Measurements from ENCODE around the gene TWIST2. TPM values are rescaled to one million over a fixed set of nuclear protein-coding genes. Genes with fewer than 3 reads are reported as not detected.

TWIST2 gene
- total RNA-seq, 2 experiments from 2014 or later: not detected

GRCh38 chr2:238820197-238820596 is 27.7 kb upstream of the TWIST2 start:
- POLR2A ChIA-PET: no interaction called here
- no peaks in the 10 kb centered on the region for H3K4me1 Mint-ChIP-seq
- ATAC-seq (ENCODE audit: low read depth): no peak
- no peak overlapping the region for H3K4me3 Mint-ChIP-seq
- H3K27me3 Mint-ChIP-seq: peaks cover 17% of the 10 kb centered on the region
- H3K9me3 Mint-ChIP-seq: no peaks in the 10 kb centered on the region
- H3K36me3 Mint-ChIP-seq: no peaks in the 10 kb centered on the region
- no peak overlapping the region for H3K27ac Mint-ChIP-seq
- DNase-seq: no peak

DNA sequence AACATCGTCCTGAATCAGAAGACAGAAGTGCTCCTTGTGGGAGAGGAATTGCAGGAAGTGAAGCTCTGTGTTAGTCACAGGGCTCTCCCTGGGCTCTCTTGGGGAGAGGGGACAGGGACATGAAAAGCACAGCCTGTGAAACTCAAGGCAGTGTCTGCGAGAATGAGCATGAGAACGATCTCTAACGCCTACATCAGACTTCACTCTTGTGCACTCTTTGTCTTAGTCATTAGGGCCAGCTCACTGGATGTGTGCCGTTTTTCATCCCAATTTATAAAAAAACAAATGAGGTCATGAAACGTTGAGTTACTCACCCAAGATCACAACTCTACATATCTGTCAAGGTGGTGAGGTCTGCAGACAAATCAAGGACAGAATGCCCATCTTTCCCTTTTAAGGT is 27.0 kb upstream of the TWIST2 start:
- DNase-seq (no peak), ATAC-seq (ENCODE audit: low read depth) (no peak)
- Mint-ChIP-seq H3K27me3 (peaks cover 19% of the 10 kb centered on the region), H3K4me1 (no peaks in the 10 kb centered on the region), H3K9me3 (no peaks in the 10 kb centered on the region), H3K4me3 (no peak overlapping the region), H3K36me3 (no peaks in the 10 kb centered on the region), H3K27ac (no peak overlapping the region)
- POLR2A ChIA-PET: no interaction called here

GRCh38 chr2:238821391-238821790 is 26.5 kb upstream of the TWIST2 start:
- ATAC-seq (ENCODE audit: low read depth) (no peak), DNase-seq (no peak)
- H3K4me1 Mint-ChIP-seq: no peaks in the 10 kb centered on the region
- H3K27me3 Mint-ChIP-seq: peaks cover 21% of the 10 kb centered on the region
- H3K27ac Mint-ChIP-seq: no peak overlapping the region
- no peak overlapping the region for H3K4me3 Mint-ChIP-seq
- POLR2A ChIA-PET: no interaction called here
- H3K36me3 Mint-ChIP-seq: no peaks in the 10 kb centered on the region
- no peaks in the 10 kb centered on the region for H3K9me3 Mint-ChIP-seq

GRCh38 chr2:238821944-238822670 is 25.8 kb upstream of the TWIST2 start:
- DNase-seq: no peak
- ATAC-seq (ENCODE audit: low read depth): no peak
- Mint-ChIP-seq H3K36me3 (no peaks in the 10 kb centered on the region), H3K27ac (no peak overlapping the region), H3K9me3 (no peaks in the 10 kb centered on the region), H3K4me1 (no peaks in the 10 kb centered on the region), H3K4me3 (no peak overlapping the region), H3K27me3 (peaks cover 25% of the 10 kb centered on the region)
- POLR2A ChIA-PET: no interaction called here

DNA sequence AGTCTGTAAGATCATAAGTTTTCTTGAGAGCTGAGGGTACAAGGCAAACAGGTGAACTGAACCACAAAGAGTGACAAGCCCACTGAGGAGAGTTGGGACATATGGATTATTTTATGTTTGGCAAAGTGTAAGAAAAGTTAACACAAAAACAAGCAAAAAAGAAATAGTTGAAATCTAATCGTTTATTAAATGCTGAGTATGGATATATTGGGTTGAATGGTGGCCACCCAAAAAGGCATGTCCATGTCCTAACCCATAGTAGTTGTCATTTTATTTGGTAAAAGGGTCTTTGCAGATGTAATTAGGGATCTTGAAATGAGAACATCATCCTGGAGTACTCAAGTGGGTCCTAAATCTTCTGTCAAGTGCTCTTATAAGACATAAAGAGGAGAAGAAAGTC is 24.9 kb upstream of the TWIST2 start:
- H3K4me1 Mint-ChIP-seq: no peaks in the 10 kb centered on the region
- DNase-seq (no peak), ATAC-seq (ENCODE audit: low read depth) (no peak)
- POLR2A ChIA-PET: no interaction called here
- H3K9me3 Mint-ChIP-seq: no peaks in the 10 kb centered on the region
- H3K27ac Mint-ChIP-seq: no peak overlapping the region
- H3K4me3 Mint-ChIP-seq: no peak overlapping the region
- no peaks in the 10 kb centered on the region for H3K36me3 Mint-ChIP-seq
- peaks cover 27% of the 10 kb centered on the region for H3K27me3 Mint-ChIP-seq

GRCh38 chr2:238831177-238831576 is 16.7 kb upstream of the TWIST2 start:
- Mint-ChIP-seq H3K27ac (no peak overlapping the region), H3K4me3 (no peak overlapping the region), H3K4me1 (peaks cover 1% of the 10 kb centered on the region), H3K36me3 (no peaks in the 10 kb centered on the region), H3K9me3 (no peaks in the 10 kb centered on the region), H3K27me3 (peaks cover 57% of the 10 kb centered on the region)
- no peak for ATAC-seq (ENCODE audit: low read depth)
- POLR2A ChIA-PET: no interaction called here
- DNase-seq: no peak

GRCh38 chr2:238834982-238835381 is 12.9 kb upstream of the TWIST2 start:
- Mint-ChIP-seq H3K9me3 (no peaks in the 10 kb centered on the region), H3K27ac (no peak overlapping the region), H3K4me1 (peaks cover 1% of the 10 kb centered on the region), H3K27me3 (peaks cover 43% of the 10 kb centered on the region), H3K4me3 (no peak overlapping the region), H3K36me3 (no peaks in the 10 kb centered on the region)
- DNase-seq (no peak), ATAC-seq (ENCODE audit: low read depth) (no peak)
- POLR2A ChIA-PET: no interaction called here

- H3K4me1 Mint-ChIP-seq: peaks cover 1% of the 10 kb centered on the region
- H3K36me3 Mint-ChIP-seq: no peaks in the 10 kb centered on the region
- POLR2A ChIA-PET: no interaction called here
- ATAC-seq (ENCODE audit: low read depth): no peak
- H3K9me3 Mint-ChIP-seq: no peaks in the 10 kb centered on the region
- peaks cover 35% of the 10 kb centered on the region for H3K27me3 Mint-ChIP-seq
- H3K4me3 Mint-ChIP-seq: no peak overlapping the region
- no peak overlapping the region for H3K27ac Mint-ChIP-seq
- DNase-seq: no peak
These were observed 12.1 kb upstream of the TWIST2 start for GRCh38 chr2:238835726-238836301.

DNA sequence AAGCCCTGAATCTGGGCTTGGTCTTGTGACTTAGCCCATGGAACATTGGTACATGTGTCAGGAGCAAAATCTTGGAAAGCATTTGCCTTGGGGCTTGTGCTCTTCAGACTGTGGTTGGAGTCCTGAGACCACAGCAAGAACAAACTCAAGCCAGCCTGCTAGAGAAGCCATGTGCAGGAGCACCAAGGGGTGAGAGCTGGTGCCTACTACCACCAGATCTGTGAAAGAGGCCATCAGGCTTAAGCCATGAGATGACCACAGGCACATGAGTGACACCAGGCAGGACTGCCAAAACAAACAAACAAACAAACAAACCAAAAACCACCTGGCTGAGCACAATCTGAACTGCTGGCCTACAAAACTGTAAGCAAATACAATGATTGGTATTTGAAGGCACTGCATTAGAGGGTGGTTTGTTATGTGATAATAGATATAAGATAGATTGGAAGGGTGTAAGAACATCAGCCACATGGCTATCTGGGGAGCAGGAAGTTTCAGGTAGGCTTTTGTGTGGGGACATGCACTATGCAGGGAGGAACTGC is 9.0 kb upstream of the TWIST2 start:
- H3K36me3 Mint-ChIP-seq: no peaks in the 10 kb centered on the region
- H3K27ac Mint-ChIP-seq: no peak overlapping the region
- POLR2A ChIA-PET: no interaction called here
- ATAC-seq (ENCODE audit: low read depth): no peak
- H3K4me3 Mint-ChIP-seq: no peak overlapping the region
- no peaks in the 10 kb centered on the region for H3K9me3 Mint-ChIP-seq
- DNase-seq: no peak
- H3K4me1 Mint-ChIP-seq: no peaks in the 10 kb centered on the region
- peaks cover 24% of the 10 kb centered on the region for H3K27me3 Mint-ChIP-seq

DNA sequence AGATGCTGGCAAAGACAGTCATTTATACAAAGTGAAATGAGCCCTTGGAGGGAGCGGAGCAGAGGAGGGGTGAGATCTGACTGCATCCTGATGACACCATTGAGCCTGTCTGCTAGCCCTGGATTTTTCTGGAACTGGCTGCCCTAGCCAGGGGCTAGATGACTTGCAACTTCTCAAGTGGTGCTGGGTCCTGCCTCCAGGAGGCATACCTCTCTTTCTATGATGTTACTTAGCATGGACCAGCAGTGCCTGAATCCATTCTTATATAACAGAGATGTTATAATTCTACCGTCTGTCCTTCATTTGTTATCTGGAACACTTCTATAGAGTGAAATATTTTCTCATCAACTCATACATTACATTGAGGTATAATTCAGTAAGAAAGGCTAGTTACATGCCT is 8.5 kb upstream of the TWIST2 start:
- Mint-ChIP-seq H3K27ac (no peak overlapping the region), H3K9me3 (no peaks in the 10 kb centered on the region), H3K36me3 (no peaks in the 10 kb centered on the region), H3K27me3 (peaks cover 25% of the 10 kb centered on the region), H3K4me1 (no peaks in the 10 kb centered on the region), H3K4me3 (no peak overlapping the region)
- POLR2A ChIA-PET: no interaction called here
- ATAC-seq (ENCODE audit: low read depth) (no peak), DNase-seq (no peak)

- POLR2A ChIA-PET: no interaction called here
- H3K4me1 Mint-ChIP-seq: no peaks in the 10 kb centered on the region
- H3K36me3 Mint-ChIP-seq: no peaks in the 10 kb centered on the region
- no peaks in the 10 kb centered on the region for H3K9me3 Mint-ChIP-seq
- no peak overlapping the region for H3K27ac Mint-ChIP-seq
- no peak for ATAC-seq (ENCODE audit: low read depth)
- no peak for DNase-seq
- peaks cover 41% of the 10 kb centered on the region for H3K27me3 Mint-ChIP-seq
- H3K4me3 Mint-ChIP-seq: no peak overlapping the region
These were observed 6.2 kb upstream of the TWIST2 start for GRCh38 chr2:238841542-238842164.

DNA sequence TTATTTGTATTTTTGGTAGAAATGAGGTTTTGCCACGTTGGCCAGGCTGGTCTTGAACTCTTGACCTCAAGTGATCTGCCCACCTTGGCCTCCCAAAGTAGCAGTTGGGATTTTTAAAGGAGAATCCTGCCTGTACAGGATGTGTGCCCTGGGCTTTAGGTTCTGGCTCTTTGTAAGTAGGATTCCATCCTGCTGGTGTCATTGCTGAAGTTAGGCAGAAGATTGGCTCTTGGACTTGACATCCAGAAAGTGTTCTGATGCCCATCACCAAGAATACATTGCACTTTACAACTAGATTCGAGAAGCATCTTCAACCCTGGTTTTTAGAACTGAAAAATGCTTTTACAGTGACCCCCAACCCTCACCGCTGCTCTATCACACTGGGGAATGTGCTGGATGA is 4.4 kb upstream of the TWIST2 start:
- Mint-ChIP-seq H3K27me3 (peaks cover 45% of the 10 kb centered on the region), H3K4me1 (no peaks in the 10 kb centered on the region), H3K36me3 (no peaks in the 10 kb centered on the region), H3K4me3 (no peak overlapping the region), H3K9me3 (no peaks in the 10 kb centered on the region), H3K27ac (no peak overlapping the region)
- DNase-seq: no peak
- POLR2A ChIA-PET: no interaction called here
- ATAC-seq (ENCODE audit: low read depth): no peak

- Mint-ChIP-seq H3K4me1 (no peaks in the 10 kb centered on the region), H3K27me3 (peaks cover 50% of the 10 kb centered on the region), H3K27ac (no peak overlapping the region), H3K9me3 (no peaks in the 10 kb centered on the region), H3K36me3 (no peaks in the 10 kb centered on the region), H3K4me3 (no peak overlapping the region)
- no peak for ATAC-seq (ENCODE audit: low read depth)
- POLR2A ChIA-PET: no interaction called here
- DNase-seq: no peak
These were observed 2.1 kb upstream of the TWIST2 start for GRCh38 chr2:238845583-238846377.

- Mint-ChIP-seq H3K27ac (no peak overlapping the region), H3K4me3 (no peak overlapping the region), H3K27me3 (peaks cover 53% of the 10 kb centered on the region), H3K36me3 (no peaks in the 10 kb centered on the region), H3K4me1 (no peaks in the 10 kb centered on the region), H3K9me3 (no peaks in the 10 kb centered on the region)
- DNase-seq (no peak), ATAC-seq (ENCODE audit: low read depth) (no peak)
- POLR2A ChIA-PET: no interaction called here
These were observed 1.6 kb upstream of the TWIST2 start for GRCh38 chr2:238846378-238846627.
